Measurements from ENCODE around the gene DNMT3A.

The DNMT3A gene

DNA sequence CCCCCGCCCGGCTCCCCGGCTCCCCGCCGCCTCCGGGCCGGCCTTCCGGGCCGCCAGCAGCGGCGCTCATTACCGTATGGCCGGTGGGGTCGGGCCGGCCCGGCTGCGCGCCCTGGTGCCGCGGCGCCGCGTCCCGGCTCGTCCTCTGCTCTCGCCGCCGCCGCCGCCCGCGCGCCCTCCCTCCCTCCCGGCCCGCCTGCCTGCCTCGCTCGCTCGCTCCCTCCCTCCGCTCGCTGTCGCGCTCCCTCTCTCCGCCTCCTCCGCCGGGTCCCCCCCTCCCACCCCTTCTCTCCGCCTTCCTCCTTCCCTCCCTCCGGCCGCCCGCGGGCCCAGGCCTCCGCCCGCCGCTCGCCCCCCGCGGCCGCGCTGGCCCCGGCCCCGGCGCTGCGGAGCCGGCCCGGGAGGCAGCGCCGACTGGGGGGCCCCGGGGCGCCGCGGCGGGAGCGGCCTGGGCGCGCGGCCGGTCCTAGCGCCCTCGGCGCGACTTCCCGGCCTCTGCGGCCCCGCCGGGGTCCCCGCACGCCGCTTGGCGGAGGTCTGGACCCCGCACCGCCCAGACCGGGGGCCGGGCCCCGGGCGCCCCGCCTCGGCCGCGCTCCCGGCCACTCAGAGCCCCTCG lies at the start of gene DNMT3A:
Gene DNMT3A (minus strand): TSS at position 173 of the 619 bp plus-strand sequence. CDS start 27,941 bp downstream, outside the sequence.
- peak; percentile 59 for DNase-seq (ENCODE audit: low spot score)

DNA sequence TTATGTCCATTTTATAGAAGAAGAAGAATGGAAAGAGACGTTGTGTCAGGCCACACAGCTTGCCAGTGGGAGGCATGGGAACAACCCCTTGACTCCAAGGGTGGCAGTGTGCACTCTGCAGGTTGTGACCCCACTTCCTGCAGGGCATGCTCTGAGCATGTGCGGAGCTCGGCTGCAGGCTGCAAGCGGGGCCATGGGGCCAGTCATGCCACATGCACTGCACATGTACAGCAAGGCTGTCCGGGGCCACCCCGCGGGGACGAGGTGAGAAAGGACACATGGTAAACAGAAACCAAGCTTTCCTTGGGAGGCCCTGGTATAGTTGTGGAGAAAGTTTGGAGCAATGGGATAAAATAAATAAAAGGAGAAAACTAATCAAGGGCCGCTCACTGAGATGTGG lies 47.4 kb upstream of the DNMT3A start:
- no peak for DNase-seq (ENCODE audit: low spot score)

DNA sequence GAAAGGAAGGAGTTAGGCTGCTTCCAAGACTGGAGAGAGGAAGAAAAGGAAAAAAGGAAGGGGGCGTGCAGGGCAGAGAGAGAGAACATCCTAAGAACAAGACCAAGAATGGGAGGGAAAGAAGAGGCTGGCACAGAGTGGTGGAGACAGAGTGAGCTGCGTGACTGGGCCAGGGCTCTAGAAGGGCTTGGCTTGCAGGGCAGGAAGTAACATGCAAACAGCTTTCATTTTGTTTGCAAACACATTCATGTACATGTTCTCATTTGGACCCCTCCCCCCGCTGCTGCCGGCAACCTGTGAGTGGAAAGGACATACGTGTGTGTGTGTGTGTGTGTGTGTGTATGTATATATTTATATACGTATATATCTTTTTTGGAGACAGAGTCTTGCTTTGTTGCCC lies 46.8 kb upstream of the DNMT3A start:
- DNase-seq (ENCODE audit: low spot score) = no peak

DNA sequence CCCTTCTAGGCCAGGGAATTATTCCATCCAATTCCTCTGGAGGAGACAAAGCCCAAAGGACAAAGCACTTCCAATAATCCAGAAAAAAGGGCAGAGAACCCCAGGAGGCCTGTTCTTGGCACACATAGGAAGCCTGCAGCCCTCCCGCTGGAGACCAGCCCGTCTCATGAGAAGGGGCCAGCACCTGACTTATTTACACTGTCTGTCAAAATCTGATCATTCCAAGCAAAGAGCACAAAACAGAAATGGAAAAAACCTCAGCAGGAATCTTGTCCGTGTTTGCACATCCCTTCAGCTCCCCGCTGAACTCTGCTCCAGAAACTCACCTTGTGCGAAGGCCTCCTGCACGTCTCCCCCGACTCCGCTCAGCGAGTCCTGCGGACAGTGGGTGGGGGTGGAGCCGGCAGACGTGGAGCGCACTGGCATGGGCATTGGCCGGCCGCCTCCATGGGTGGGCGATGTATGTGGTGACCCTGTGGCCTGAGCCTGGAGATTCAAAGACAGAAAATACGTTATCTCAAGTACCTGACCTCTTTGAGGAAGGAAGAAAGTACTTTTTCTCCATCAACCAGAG lies 46.2 kb upstream of the DNMT3A start:
- DNase-seq (ENCODE audit: low spot score) = no peak

DNA sequence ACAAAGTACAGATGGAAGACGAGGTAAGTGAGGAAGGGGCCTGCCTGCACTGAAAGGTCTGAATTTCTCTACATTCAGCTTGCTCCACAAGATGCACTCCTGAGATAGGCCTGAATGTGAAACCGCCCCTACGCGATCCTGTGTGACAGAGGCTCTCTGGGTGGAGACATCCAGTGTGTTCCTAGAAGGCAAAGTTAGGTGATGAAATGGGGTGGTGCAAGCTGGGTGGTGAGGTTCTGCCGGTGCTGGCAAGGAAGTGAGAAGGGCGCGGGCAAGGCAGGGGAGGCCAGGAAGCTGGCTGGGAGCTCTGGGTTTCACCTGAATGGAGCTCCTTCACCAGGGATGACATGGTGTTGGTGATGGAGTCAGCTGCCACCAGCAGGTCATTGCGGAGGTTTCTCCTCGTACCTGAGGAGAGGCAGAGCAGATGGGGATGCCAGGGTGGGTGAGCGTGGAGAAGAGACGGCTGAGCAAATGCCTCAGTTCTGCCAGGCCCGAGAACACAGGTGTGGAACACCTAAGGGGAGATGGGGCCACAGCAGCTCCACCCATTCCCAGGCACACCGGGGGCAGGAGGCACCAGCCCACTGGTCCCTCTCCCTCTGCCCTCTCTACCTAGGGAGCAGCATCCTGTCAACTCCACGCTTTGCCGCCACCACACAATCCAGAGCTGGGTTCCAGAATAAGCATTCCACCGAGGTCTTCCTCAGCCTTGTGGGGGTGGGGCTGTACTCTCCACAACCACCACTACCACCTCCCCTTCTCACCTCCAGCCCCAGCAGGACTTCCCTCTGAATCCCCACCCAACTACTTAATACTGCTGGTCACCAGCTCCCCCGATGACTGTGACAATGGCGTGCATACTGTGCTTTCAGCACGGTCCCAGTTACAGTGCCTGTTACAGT lies 45.5 kb upstream of the DNMT3A start:
- no peak for DNase-seq (ENCODE audit: low spot score)

DNA sequence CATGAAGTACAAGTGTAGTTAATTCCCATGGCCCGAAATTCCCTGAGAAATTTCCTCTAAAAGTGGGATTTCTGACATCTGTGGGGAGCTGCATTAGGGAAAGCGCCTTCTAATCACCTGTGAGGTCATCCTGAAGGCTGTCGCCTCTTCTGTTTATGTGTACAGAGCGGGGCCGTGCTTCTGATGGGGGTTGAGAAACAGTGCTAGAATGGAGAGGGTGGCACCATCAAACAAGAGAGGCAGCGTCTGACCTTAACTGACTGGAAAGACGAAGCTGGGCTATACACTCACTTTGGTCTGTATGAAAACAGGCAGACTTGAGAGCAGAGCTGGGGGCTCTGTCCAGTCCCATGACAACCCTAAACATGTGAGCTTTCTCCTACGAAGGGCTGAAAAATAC lies 44.2 kb upstream of the DNMT3A start:
- DNase-seq (ENCODE audit: low spot score) = no peak

DNA sequence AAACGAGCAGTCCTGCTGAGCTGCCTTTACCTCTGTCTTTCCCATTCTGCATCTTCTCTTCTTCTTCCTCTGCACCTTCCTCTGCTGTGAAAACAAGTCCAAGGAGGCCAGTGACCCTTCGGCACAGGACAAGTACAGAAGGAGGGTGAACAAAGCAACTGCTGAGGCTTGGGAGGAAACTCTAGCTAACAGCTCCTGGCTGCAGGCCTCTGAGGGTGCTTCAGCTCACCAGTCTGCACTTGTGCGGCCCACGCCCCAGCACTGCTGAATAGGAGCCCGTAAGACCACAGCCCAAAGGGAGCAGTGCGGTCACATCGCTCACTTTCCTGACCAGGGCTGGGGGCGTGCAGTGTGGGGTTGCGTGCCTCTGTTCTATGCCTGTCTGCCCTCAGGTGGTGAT lies 42.1 kb upstream of the DNMT3A start:
- no peak for DNase-seq (ENCODE audit: low spot score)

DNA sequence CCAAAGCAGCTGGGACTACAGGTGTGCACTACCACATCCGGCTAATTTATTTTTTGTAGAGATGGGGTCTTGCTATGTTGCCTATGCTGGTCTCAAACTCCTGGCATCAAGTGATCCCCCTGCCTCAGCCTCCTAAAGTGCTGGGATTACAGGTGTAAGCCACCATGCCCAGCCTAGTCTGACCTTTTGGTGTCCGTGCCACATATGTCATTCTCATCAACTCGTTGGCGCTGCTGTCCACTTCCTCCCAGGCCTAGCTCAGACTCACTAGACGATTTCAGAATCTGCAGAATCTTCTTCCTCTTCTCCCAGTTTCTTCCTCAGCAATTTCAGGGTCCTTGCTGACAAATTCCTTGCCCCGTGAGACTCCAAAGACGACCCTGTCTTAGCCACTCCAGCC lies 39.8 kb upstream of the DNMT3A start:
- DNase-seq (ENCODE audit: low spot score) = no peak

DNA sequence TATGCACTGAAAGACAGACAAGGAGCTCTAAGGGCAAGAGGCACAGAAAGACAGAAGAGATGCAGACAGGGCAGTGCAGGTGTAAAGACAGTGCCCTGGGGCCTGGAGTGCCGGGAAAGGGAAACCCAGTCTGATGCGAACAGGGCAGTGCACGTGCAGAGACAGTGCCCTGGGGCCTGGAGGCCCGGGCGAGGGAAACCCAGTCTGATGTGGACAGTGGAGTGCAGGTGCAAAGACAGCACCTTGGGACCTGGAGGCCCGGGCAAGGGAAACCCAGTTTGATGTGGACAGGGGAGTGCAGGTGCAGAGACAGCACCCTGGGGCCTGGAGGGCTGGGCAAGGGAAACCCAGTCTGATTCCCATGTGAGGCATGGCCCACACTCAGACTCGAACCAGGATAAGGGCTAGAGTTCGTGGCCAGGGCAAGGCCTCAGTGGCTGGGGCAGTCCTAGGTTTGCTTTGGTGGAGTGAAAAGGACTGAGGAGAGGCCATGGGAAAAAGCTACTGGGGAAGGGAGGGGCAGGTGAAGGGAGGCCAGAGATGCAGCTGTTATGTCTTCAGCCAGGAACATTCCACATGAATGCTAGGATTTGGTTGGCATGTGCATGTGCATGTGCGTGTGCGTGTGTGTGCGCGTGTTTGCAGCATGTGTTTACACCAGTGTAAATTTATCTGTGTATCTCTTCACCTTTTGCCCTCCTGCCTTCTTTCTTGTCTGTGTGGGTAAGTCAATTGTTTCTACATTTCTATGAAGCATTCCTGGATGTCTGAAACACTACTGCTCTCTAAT lies 39.1 kb upstream of the DNMT3A start:
- no peak for DNase-seq (ENCODE audit: low spot score)

DNA sequence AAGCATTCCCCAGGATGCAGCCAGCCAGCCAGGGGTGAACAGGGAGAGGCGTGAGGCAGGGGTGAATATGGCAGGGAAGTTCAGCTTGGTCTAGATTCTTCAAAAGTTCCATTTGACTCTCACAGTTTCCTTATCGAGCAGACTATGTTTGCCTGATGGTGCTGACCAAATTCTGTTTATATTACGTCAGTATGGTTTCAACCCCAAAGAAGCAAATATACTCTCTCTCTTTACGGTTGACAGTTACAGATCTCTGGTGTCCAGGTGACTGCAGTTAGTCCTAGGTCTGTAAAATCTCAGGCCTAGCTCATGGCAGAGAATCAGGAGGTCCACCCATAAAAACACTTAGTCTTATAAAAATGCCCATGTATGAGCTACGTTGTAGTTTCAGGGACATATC lies 38.3 kb upstream of the DNMT3A start:
- no peak for DNase-seq (ENCODE audit: low spot score)

DNA sequence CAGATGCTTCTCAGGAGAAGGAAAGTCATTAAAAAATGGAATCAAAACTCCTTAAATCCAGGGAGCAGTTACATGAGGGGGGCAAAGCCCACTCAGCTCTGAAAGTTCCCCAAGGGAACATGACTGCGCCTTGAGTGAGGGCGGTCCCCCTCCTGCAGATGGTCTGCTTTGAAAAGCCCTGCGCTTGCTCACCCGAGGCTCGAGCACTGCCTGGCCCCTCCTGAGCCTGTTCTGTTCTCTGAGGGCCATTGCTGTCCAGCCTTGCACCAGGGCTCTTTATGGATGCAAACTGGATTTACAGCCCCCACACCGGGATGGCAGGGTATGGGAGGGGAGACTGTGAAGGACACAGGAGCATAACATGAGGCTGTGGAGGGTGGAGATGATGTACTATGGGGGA lies 37.8 kb upstream of the DNMT3A start:
- no peak for DNase-seq (ENCODE audit: low spot score)

DNA sequence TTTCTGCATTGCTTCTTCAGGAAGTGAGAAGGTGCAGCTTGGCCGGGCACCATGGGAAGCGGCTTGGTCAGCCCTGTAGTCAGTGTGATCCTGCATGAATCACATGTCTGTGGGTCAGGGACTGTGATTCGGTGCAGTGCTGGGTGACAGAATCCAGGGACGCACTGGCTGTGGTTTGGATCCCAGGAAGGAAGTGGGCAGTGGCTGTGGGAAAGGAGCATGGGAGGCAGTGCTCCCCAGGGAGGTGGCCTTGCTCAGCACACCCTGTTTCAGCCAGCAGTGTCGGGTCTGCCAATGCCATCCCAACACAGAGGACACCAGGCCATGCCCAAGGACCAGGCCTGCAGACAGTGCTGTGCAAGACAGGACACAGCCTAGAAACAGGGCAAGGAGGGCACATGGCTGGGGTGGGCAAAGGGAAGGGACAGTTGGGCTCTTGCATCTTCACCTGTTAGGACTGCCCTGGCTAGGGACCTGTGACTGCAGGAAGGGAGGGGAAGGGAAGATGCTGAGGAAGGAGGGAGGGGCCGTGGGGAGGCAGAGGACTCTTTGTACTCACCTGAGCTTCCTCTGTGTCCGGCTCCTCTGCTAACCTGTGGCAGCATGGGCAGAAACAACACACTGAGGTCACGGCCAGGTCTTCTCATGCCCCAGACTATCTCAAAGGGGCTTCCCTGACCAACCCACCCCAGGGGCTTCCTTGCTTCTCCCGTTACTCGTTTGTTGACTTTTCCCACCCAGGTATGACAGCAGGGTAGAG lies 37.2 kb upstream of the DNMT3A start:
- DNase-seq (ENCODE audit: low spot score) = no peak

DNA sequence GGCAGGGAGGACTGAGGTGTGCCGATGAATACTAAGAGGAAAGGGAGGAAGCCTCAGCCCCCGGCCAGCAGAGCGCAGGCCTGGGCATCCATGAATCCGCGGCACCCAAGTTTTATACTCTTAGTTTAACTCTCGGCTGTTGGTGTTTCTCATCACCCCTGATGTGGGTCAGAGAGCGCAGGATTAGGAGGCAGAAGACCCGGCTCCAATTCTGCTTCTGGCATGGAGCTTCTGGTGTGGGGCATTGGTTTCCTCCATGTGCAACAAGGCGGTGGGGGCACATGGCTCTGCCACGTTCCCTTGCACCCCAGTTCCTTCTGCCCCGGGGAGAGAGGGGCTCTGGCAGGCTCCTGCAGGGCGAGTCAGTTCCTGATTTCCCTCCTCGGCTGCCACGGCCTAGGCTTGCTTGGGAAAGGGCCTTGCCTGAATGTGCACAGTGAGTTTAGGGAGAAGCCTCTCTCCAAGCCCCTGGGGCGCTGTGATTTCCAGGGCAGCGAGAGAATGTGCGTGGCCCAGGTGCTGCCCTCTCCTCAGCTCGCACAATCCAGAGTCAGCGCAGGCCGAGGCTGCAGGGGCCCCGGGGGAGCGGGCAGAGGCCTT lies 36.2 kb upstream of the DNMT3A start:
- DNase-seq (ENCODE audit: low spot score) = no peak

DNA sequence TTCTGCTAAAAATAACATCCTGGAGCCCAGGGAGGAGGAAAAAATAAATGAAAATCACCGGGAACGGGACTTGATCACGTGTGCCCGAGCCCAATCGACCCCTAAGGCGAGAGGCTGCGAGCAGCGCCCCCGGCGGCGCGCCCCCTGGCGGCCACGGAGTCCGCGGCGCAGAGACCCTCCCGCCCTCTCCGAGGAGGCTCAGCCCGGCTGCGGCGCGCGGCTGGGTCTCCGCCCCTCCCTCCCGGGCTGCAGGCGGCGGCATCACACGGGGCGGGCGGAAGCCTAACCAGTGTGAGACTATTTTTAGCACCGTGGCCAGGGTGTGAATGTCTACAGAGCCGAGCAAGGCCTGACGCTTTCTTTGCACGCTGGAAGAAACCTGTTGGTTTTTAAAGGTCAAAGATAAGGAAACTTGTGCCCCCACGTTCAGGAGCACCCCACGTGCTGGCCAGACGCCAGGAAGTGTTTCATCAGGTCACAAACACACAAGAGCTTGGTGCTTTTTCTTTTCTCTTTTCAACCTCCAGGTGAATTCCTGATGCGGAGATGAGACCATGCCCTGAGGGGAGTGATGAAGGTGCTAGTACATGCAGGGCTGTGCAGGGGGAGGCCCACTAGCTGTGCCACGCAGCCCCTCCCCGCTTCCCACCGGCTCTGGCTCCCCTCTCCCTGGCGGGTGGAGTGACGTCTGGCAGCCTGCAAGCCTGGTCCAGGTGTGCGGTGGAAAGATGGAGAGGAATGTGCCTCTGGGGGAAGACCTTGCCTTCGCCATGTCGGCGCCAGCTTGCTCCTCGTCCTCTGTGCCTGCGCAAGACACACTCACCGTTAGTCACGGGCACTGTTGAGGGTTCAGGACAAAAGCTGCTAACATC lies 35.3 kb upstream of the DNMT3A start:
- peak; percentile 94 for DNase-seq (ENCODE audit: low spot score)

DNA sequence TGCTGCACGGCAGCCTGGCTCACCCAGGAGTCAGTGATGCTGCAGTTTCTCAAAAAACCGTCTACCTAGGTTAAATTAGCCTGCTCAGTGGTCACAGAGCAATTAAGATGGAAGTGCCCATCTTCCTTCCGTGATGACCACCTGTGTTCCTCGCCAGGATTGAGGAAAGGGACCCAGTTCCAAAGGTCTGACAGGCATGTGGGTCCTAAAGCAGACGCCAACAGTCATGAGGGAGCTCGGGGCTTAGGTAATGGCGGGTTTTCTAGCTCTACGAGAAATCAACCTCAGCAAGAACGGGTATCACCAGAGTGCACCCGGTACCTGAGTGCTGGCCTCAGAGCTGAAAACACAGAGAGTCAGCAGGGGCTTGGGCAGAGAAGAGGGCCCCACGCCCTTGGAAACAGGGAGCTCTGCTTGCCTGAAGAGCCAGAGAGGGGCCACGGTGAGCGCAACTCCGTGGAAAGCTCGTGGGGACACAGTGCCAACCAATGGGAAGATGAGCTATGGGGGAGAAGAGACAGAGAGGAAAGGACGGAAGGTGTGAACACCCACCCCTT lies 34.3 kb upstream of the DNMT3A start:
- no peak for DNase-seq (ENCODE audit: low spot score)

DNA sequence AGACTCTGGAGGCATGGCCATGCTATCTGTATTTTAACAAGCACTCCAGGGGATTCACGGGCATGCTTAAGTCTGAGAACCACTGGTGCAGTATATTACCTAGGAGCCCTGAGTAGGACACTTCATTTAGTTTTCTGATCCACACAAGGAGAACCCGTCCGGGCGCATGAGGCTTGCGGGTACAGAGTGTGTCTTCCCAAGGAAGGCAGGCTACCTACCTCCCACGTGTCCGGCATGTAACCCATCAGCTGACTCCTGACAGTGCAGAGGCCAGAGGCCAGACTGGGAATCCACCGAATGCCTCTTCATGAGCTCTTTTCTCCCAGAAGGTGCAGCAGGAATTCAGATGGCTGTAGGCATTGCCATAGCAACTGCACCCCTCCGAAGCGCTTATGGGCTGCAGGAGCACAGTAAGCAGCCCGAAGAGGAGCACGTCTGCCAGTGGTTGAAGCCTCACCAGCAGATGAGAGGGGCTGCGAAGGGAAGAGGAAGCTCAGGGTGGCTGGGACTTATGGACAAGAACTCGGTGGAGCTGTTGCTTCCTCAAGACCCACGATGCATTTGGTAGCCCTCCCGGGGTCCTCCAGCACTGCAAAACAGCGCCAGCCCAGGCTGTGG lies 33.8 kb upstream of the DNMT3A start:
- DNase-seq (ENCODE audit: low spot score) = no peak

DNA sequence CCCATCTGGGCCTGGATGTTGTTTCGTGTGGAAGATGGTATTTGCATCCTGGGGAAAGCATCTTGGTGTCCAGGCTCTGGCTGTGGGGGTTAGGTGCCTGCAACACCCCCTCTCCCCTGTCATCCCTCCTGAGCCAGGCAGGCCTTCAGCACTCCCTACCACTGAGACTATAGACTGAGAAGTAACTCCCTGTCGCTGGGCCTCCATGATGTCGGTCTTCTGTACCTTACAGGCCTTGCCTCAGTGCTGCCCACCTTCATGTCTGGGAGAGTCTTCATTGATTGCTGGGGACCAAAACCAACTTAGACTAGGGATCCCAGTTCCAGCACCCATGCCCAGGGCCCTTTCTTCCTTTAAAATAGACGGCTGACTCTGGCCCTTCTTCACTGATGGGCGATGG lies 33.1 kb upstream of the DNMT3A start:
- DNase-seq (ENCODE audit: low spot score) = no peak

DNA sequence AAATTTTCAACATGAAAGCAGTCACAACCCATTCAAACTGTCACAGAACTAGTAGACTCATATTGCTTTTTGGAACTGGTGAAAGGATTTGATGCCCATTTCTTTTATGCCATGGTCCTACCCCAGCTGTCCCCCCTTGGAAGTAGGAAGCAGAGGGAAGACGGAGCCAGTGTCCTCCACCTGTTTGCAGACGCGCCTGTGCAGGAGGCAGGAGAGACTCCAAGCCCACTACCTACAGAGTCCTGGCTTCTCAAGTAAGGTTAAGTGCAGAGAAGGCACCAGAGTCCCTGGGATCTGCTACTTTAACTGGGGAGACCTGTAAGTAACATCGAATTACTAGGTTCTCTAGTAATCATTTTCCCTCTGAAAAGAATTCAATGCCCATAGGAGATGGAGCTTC lies 32.7 kb upstream of the DNMT3A start:
- no peak for DNase-seq (ENCODE audit: low spot score)

DNA sequence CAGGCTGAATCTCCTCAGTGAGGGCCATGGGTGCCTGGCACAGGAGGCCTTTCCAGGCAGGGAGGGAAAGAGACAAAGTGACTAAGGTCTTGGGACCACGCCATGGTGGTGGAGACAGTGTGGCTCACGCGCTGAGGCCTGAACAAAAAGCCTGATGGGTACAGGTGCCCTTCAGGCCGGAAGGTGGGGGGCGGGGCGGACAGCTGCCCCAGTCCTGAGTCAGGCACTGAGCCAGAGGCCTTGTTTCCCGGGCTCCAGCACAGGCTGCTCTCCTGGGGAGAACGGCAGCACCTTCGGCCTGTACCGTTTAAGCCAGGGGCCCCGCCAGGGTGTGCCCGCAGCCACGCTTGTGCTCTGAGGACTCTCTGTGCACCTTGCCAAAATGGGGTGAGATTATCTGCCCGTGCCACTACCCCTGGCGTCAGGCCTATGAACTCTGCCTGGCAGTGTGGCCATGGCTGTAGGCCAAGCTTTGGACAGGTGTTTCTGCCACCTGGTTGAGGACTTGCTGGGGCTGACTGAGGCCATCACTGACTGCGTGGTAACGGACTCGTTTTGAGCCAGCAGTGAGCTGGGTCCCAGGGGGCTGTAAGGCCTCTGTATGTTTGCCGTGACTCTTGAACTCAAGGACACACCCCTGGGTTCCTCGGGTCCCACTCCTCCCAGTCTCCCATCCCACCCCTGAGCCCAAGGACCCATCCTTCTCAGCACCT lies 31.7 kb upstream of the DNMT3A start:
- DNase-seq (ENCODE audit: low spot score) = no peak

All from NAMALWA (cell line).